GM19452 (cell line): Measurements from ENCODE around the gene CNTNAP1.

Source experiments
- ATAC-seq: cut with Tn5 transposase; IDR thresholded peaks from one replicate; pipeline ENCODE4 v1.9.1; 2021; ENCODE audit not compliant: unreplicated experiment

Gene CNTNAP1

GRCh38 chr17:42670789-42671657 is 11.3 kb upstream of the CNTNAP1 start:
- no peak for ATAC-seq

- ATAC-seq: no peak
These were observed 10.3 kb upstream of the CNTNAP1 start for GRCh38 chr17:42672038-42672437.

- no peak for ATAC-seq
These were observed 9.0 kb upstream of the CNTNAP1 start for GRCh38 chr17:42673266-42673884.

- no peak for ATAC-seq
These were observed 8.2 kb upstream of the CNTNAP1 start for GRCh38 chr17:42673885-42674754.

GRCh38 chr17:42674755-42675347 is 7.5 kb upstream of the CNTNAP1 start:
- no peak for ATAC-seq

- ATAC-seq: no peak
These were observed 6.9 kb upstream of the CNTNAP1 start for GRCh38 chr17:42675348-42675964.

- ATAC-seq: no peak
These were observed 6.3 kb upstream of the CNTNAP1 start for GRCh38 chr17:42675965-42676423.

- no peak for ATAC-seq
These were observed 5.8 kb upstream of the CNTNAP1 start, which contains the start of gene PLEKHH3 for GRCh38 chr17:42676424-42677011. PLEKHH3 (minus strand) TSS chr17:42676994; CDS start chr17:42676563, 431 bp downstream.

GRCh38 chr17:42677012-42677857 is 5.1 kb upstream of the CNTNAP1 start:
- peak; percentile 55 for ATAC-seq

- ATAC-seq: peak; percentile 30
These were observed 4.2 kb upstream of the CNTNAP1 start for GRCh38 chr17:42677921-42678781.

GRCh38 chr17:42678951-42679491 is 3.3 kb upstream of the CNTNAP1 start:
- no peak for ATAC-seq

- ATAC-seq: no peak
These were observed 2.6 kb upstream of the CNTNAP1 start for GRCh38 chr17:42679492-42680330.

- ATAC-seq: no peak
These were observed 2.0 kb upstream of the CNTNAP1 start for GRCh38 chr17:42680331-42680808.

- no peak for ATAC-seq
These were observed 532 bp downstream of the CNTNAP1 start for GRCh38 chr17:42682722-42683403.

- ATAC-seq: no peak
These were observed 1.2 kb downstream of the CNTNAP1 start for GRCh38 chr17:42683407-42684034.
